HuH-7 (cell line): Measurements from ENCODE around the gene SURF2.

Experiments
- DNase-seq: peaks from one replicate; pipeline ENCODE4 v3.0.0; 2011; ENCODE audit warnings: low spot score

Gene SURF2

GRCh38 chr9:133335924-133336811 is 20.2 kb upstream of the SURF2 start, which contains the start of gene SURF6:
SURF6 (minus strand) TSS chr9:133336188; CDS start chr9:133336132, 56 bp downstream.
- DNase-seq = peak; percentile 94

- no peak for DNase-seq
These were observed 16.7 kb upstream of the SURF2 start for GRCh38 chr9:133339641-133340040.

GRCh38 chr9:133340256-133340655 is 16.1 kb upstream of the SURF2 start:
- no peak for DNase-seq

- DNase-seq = no peak
These were observed 15.4 kb upstream of the SURF2 start for GRCh38 chr9:133340916-133341315.

- DNase-seq = no peak
These were observed 14.8 kb upstream of the SURF2 start for GRCh38 chr9:133341369-133342068.

- DNase-seq = peak; percentile 60
These were observed 14.3 kb upstream of the SURF2 start for GRCh38 chr9:133342069-133342406.

- DNase-seq = no peak
These were observed 13.8 kb upstream of the SURF2 start for GRCh38 chr9:133342570-133342969.

GRCh38 chr9:133344071-133344470 is 12.3 kb upstream of the SURF2 start:
- DNase-seq = no peak

- no peak for DNase-seq
These were observed 11.4 kb upstream of the SURF2 start for GRCh38 chr9:133344979-133345378.

GRCh38 chr9:133345596-133345995 is 10.8 kb upstream of the SURF2 start:
- no peak for DNase-seq

GRCh38 chr9:133346021-133346785 is 10.1 kb upstream of the SURF2 start:
- DNase-seq = no peak

GRCh38 chr9:133347515-133347984 is 8.8 kb upstream of the SURF2 start:
- DNase-seq = no peak

GRCh38 chr9:133347985-133348717 is 8.2 kb upstream of the SURF2 start, which contains the start of the genes MED22 and RPL7A:
MED22 (minus strand) TSS chr9:133348131; CDS start chr9:133346662, 1,469 bp downstream.
RPL7A (plus strand) TSS chr9:133348218; CDS start chr9:133348244, 26 bp downstream.
- peak; percentile 93 for DNase-seq

- no peak for DNase-seq
These were observed 7.4 kb upstream of the SURF2 start for GRCh38 chr9:133348718-133349573.

- DNase-seq = no peak
These were observed 6.3 kb upstream of the SURF2 start for GRCh38 chr9:133349965-133350616.

- DNase-seq = no peak
These were observed 4.8 kb upstream of the SURF2 start for GRCh38 chr9:133351526-133351907.

- DNase-seq = peak; percentile 74
These were observed 4.3 kb upstream of the SURF2 start for GRCh38 chr9:133351908-133352634.

- DNase-seq = no peak
These were observed 3.6 kb upstream of the SURF2 start for GRCh38 chr9:133352635-133353340.

- no peak for DNase-seq
These were observed 2.8 kb upstream of the SURF2 start for GRCh38 chr9:133353548-133353947.
